GM19395 (cell line): ENCODE data around the gene KCNN2.
"Not testable (repeated sequence)": the region's sequence is repeated elsewhere in the genome, so short reads cannot be mapped to it uniquely, and the experiment has no call there.

Source experiments
- ATAC-seq: cut with Tn5 transposase; IDR thresholded peaks from one replicate; pipeline ENCODE4 v1.9.1; 2021; ENCODE audit warnings: mild to moderate bottlenecking, moderate library complexity; ENCODE audit not compliant: unreplicated experiment

KCNN2 gene

GRCh38 chr5:114418176-114419066 is 56.6 kb downstream of the KCNN2 start:
- ATAC-seq: peak; percentile 98

DNA sequence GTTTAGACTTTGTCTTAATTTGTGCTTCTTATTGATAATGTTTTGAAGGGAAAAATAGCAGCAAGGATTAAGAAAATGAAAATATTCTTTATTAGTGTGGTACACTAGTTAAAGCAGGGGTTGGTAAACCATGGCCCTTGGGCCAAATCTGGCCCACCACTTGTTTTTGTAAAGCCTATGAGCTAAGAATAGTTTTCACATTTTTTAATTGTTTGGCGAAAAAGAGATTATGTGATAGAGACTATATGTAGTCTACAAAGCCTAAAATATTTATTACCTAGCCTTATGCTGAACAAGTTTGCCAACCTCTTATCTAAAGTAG is 57.2 kb downstream of the KCNN2 start:
- peak; percentile 43 for ATAC-seq

GRCh38 chr5:114419959-114420358 is 58.1 kb downstream of the KCNN2 start:
- ATAC-seq: no peak

DNA sequence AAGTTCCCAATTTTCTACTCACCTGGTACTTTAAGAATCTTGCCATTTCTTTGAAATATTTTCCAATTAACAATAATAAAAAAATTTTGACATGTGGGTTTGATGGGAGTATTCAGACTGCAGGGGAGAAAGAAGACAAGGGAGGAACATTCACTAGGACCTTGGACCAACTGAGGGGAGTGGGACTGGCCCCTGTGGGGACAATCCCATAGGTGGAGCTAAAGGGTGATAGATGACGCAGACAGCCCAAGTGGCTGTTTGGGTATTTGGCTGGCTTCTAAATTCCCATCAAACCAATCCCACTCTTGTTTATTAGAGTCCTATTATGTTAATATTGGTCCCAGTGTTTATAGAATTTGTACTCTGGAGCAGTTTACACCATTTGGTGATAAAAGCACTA is 65.3 kb downstream of the KCNN2 start:
- ATAC-seq: no peak

DNA sequence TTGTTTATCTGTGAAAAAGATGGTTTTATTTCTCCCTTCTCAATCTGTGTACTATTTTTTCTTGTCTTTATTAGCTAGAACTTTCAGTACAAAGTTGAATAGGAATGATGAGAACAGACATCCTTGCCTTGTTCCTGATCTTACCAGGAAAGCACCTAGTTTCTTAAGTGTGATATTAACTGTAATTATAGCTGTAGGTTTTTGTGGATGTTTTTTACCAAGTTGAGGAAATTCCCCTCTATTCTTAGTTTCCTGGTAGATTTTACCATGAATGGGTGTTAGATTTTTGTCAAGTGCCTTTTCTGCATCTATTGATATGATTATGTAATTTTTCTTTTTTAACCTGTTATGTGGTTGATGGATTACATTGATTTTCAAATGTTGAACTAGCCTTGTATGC is 68.7 kb downstream of the KCNN2 start:
- no peak for ATAC-seq

DNA sequence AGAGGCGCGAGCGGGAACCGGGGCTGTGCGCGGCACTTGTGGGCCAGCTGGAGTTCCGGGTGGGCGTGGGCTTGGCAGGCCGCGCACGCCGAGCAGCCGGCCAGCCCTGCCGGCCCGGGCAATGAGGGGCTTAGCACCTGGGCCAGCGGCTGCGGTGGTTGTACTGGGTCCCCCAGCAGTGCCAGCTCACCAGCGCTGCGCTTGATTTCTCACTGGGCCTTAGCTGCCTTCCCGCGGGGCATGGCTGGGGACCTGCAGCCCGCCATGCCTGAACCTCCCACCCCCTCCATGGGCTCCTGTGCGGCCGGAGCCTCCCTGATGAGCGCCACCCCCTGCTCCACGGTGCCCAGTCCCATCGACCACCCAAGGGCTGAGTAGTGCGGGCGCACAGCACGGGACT is 70.8 kb downstream of the KCNN2 start:
- ATAC-seq: not testable (repeated sequence)

DNA sequence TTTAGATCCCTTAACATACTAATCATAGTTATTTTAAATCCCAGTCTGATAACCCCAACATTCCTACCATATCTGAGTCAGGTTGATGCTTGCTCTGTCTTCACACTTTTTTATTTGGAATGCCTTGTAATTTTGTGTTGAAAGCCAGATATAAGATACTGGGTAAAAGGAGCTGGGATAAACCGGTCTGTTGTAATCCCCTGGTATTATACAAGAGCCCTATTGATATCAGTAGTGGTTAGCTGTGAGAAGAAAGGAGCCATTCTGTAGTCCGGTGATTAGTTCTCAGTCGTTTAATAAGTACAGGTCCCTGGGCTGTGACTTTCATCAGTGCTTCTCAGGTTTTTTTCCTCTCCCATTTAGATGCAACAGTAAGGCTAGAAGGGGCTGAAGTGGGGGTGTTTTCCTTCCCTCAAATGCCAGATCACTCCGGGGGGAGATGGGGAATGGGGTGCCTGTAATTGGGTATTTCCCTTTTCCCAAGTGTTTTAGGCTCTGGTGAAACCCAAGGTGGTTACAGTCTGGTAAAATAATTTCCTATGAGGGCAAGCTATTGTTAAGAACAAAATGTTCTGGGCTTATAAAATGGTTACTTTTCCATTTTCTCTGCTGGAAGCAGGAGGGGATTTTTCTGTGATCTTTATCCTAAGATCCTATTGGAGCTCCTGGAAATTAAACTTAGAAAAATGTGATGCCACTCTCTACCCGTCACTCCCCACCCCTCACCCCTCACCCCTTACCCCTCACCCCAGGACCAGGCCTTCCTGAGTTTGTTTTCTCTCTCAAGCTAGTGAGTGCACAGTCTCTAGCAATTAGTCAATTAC is 72.7 kb downstream of the KCNN2 start:
- ATAC-seq: no peak

- no peak for ATAC-seq
Measured at GRCh38 chr5:114435220-114435481, 73.3 kb downstream of the KCNN2 start.

- ATAC-seq: peak; percentile 76
Measured at GRCh38 chr5:114435885-114436299, 74.0 kb downstream of the KCNN2 start.

DNA sequence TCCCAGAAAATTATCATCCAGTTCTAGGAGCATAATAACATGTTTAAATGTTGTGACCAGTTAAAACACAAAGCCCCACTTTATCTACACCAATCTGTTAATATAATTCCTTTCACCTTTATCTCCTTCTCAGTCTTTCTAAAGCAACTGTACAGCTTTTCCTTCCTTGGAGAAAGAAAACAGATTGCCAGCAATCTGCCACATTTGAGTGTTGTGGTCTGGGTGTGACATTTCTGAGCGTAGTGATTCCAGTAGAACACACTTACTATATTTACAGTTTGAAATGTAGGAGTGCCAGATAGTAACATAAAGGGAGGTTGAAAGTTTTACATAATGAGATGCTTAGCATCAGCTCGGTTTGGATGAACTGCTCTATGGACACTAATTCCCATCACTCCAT is 76.1 kb downstream of the KCNN2 start:
- ATAC-seq: no peak

- ATAC-seq: no peak
Measured at GRCh38 chr5:114438471-114438870, 76.6 kb downstream of the KCNN2 start.

DNA sequence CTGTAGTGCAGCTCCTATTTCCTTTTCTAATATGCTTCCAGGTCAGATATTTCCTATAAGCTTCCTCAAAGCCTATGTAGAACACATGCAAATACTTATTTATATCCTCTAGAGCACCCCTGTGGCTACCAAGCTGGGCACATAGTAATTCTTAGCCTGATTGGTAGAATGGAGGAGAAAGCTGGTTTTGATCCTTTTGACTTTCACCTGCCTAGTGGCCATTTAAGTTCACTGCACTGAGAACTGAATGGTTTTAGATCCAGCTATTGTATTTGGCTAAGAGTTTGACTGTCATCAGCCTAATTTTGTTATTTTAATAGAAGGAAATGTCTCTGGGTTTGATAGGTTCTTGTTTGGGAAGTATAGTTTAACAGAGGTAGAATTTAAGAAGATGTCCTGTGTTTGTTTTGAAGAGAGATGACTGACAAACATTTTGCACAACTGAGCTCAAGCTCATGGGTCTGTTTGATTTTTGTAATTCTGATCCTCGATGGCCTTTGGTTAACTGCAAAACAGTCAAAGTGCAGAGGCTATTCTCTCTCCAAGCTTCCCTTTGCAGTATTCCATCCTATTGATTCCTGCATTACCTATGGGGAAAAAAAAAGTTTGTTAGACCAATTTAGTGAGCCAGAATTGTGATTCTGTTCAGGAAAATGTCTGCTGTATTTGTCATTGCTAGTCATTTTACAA is 85.4 kb downstream of the KCNN2 start:
- ATAC-seq: peak; percentile 41

DNA sequence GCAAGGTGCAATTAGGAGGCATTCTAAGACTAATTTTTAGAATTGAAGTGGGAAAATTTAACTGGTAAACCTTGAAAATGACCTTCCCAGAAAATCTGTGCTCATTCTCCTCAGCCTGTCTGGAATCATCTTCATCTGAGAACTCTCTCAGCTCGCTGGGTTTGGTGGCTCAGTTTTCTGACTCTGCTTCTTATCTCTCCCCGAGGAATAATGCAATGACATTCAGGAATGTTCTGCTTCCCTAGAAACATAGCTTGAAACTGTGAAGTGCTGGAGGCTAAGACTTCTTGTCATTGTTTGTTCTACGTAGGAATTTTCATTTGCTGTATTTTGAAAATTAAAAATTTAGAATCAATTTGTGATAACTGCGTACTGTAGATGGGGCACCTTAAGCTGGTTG is 86.6 kb downstream of the KCNN2 start:
- no peak for ATAC-seq

GRCh38 chr5:114449860-114450421 is 88.1 kb downstream of the KCNN2 start:
- ATAC-seq: peak; percentile 98

- ATAC-seq: no peak
Measured at GRCh38 chr5:114450437-114450836, 88.6 kb downstream of the KCNN2 start.

DNA sequence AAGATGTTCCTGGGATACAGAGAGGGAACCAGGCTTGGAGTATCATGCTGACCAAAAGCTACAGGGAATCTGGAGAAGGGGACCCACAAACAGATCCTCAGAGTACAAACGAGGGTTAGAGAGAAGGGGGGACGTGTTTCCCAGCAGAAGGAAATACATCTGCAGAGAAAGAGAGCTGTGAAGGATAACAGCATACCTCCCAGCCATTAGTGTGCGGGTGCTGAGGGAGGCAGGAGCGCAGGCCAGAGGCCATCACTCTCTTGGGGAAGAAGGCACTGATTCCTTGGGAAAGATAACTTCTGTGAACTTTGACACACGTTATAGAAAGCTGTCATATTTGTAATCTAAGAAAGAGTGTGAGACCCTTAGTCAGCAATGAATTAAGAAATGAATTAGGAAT is 96.9 kb downstream of the KCNN2 start:
- no peak for ATAC-seq

DNA sequence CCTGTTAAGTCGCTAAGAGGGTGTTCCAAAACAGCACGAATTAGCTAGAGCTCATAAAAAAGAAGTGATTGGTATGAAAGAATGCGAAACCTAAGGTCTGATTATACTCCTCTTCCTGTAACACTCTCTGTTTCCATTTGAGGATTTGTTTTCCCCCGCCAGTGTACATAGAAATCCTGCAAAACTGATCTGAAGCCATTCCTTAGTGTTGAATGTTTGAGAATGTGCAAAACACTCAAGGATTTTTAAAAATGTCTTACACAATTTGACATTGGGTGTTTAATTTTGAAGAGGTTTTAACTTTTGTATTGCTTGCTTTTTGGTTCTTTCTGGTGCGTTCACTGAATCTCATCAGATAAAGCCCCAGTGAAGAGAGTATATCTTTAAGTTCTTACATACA is 105.3 kb downstream of the KCNN2 start:
- ATAC-seq: no peak

- ATAC-seq: no peak
Measured at GRCh38 chr5:114467729-114468128, 105.9 kb downstream of the KCNN2 start.

- no peak for ATAC-seq
Measured at GRCh38 chr5:114469372-114469771, 107.5 kb downstream of the KCNN2 start.

DNA sequence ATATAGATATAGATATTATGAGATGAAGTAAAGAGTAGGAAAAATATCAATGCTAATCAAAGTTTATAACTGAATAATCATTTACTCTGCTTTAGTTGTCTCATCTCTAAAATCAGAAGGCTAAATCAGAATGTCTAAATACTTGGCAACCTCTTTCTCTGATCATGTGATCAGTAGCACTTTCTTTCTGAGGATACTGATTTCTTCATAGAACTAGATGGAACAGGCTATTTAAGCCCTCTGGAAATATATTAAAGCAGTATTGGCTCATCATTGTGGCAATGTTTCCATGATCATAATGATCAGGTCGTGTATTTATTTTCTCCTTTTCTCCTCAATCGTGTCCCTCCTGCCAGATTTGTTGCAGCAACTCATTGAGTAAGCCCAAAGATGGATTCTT is 109.7 kb downstream of the KCNN2 start:
- ATAC-seq: no peak

DNA sequence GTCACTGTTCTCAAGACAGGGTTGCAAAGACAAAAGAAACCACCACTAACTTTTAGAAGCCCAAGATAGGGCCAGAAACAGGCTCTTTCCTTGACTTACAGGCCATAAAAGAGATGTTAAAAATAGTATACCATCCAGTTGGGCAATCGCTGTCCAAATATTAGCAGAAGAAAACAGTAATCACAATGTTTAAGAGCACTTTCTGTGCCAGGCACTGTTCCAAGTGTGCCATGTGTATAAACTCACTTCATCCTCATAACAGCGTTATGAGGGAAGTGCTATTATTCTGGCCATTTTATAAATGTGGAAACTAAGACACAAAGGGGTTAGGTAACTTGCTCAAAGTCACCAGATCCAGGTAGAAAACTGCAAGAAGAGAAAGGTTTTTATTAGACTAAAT is 111.7 kb downstream of the KCNN2 start:
- ATAC-seq: no peak
